Keratinocyte (primary cell): ENCODE measurements around the gene ABLIM2. TPM values are rescaled to one million over a fixed set of nuclear protein-coding genes. Genes with fewer than 3 reads are reported as not detected.

Experiments
- DNase-seq: peaks from one replicate; pipeline ENCODE4 v3.0.0-alpha.2; 2011; ENCODE audit warnings: low read depth, missing footprints, low spot score
- FAIRE-seq: peaks from 2 replicates; lab custom pipeline; 2011; peaks lifted over from hg19 to GRCh38; lab: Jason Lieb, UNC
- H2AFZ ChIP-seq: 2 replicates; pipeline ENCODE4 v1.6.0; 2012; ENCODE audit warnings: low read length, control low read depth, inconsistent platforms; ENCODE audit not compliant: control insufficient read depth
- H3K27ac ChIP-seq: 2 replicates; pipeline ENCODE4 v1.5.1; 2011; ENCODE audit warnings: low read length; ENCODE audit not compliant: control insufficient read depth, insufficient read depth
- H3K27me3 ChIP-seq: 3 replicates; pipeline ENCODE4 v1.6.0; 2011; ENCODE audit warnings: low read length; ENCODE audit not compliant: control insufficient read depth, insufficient read depth; ENCODE audit errors: extremely low read depth
- H3K36me3 ChIP-seq, 2 experiments: 2 replicates in 1 of 2; 3 replicates in 1 of 2; pipeline ENCODE4 v1.5.1; 2011; ENCODE audit warnings: low read length in 2 of 2, mild to moderate bottlenecking in 1 of 2; ENCODE audit not compliant: control insufficient read depth in 2 of 2, insufficient read depth in 2 of 2; ENCODE audit errors: extremely low read depth in 1 of 2
- H3K4me1 ChIP-seq: 3 replicates; pipeline ENCODE4 v1.5.1; 2011; ENCODE audit warnings: low read length; ENCODE audit not compliant: control insufficient read depth, insufficient read depth; ENCODE audit errors: extremely low read depth
- H3K4me2 ChIP-seq: 3 replicates; pipeline ENCODE4 v1.6.0; 2011; ENCODE audit warnings: low read depth, low read length; ENCODE audit not compliant: control insufficient read depth, insufficient read depth; ENCODE audit errors: extremely low read depth
- H3K4me3 ChIP-seq, 3 experiments: fragments of 200-600 bp in 1 of 3; sonication (generic) in 1 of 3; 2 replicates in 2 of 3; 3 replicates in 1 of 3; pipeline ENCODE4 v1.5.1; 2011 to 2016; ENCODE audit warnings: low read length in 3 of 3, mild to moderate bottlenecking in 3 of 3, control low read depth in 2 of 3, inconsistent platforms in 1 of 3, low read depth in 1 of 3, mixed read lengths in 1 of 3, mixed run types in 1 of 3, moderate library complexity in 1 of 3; ENCODE audit not compliant: control insufficient read depth in 2 of 3, insufficient read depth in 2 of 3; ENCODE audit errors: extremely low read depth in 1 of 3
- H3K79me2 ChIP-seq: 2 replicates; pipeline ENCODE4 v1.6.0; 2012; ENCODE audit warnings: low read length; ENCODE audit not compliant: control insufficient read depth, insufficient read depth
- H3K9ac ChIP-seq: 3 replicates; pipeline ENCODE4 v1.6.0; 2011; ENCODE audit warnings: low read length; ENCODE audit not compliant: control insufficient read depth, insufficient read depth; ENCODE audit errors: extremely low read depth
- H3K9me1 ChIP-seq: 3 replicates; pipeline ENCODE4 v1.6.0; 2011; ENCODE audit warnings: low read length; ENCODE audit not compliant: control insufficient read depth, insufficient read depth; ENCODE audit errors: extremely low read depth
- H3K9me3 ChIP-seq: 2 replicates; pipeline ENCODE4 v1.5.1; 2012; ENCODE audit warnings: low read depth, low read length; ENCODE audit not compliant: control insufficient read depth
- H4K20me1 ChIP-seq: 3 replicates; pipeline ENCODE4 v1.6.0; 2011; ENCODE audit warnings: low read length; ENCODE audit not compliant: control insufficient read depth, insufficient read depth; ENCODE audit errors: extremely low read depth
- EZH2 ChIP-seq: IDR thresholded peaks from one replicate; pipeline ENCODE4 v1.6.1; 2012; ENCODE audit warnings: inconsistent platforms, mild to moderate bottlenecking, low read length, moderate library complexity
- dilution Hi-C: fragments of 300-500 bp; cut with MboI; formaldehyde crosslinking; loops from one replicate; pipeline ENCODE4 v1.7.0; 2020; ENCODE audit warnings: low sequenced_read_pairs; ENCODE audit not compliant: extremely low pct_ligation_motif_present
- polyA plus RNA-seq, 5 experiments: library from polyadenylated mRNA; depleted of rRNA in 3 of 5; stranded (reverse) in 3 of 5; stranded (forward) in 1 of 5; unstranded in 1 of 5; fragments of >200 nt; gene quantifications; 1 replicate in 1 of 5; 2 replicates in 3 of 5; 3 replicates in 1 of 5; pipeline versions ENCODE4 v1.2.1 to v1.2.3, GENCODE V29; 2011 to 2012; ENCODE audit warnings: missing spikeins in 2 of 5, low read depth in 1 of 5, low replicate concordance in 1 of 5
- TF ChIP-seq, protein P1 (sequence below), 3 experiments: IDR thresholded peaks in 1 of 3; conservative IDR thresholded peaks in 1 of 3; optimal IDR thresholded peaks in 1 of 3; 2 replicates in 2 of 3; 3 replicates in 1 of 3; pipeline versions ENCODE3 to v1.5.1; 2011; ENCODE audit warnings: low read length in 3 of 3, mild to moderate bottlenecking in 3 of 3, moderate library complexity in 2 of 3, control low read depth in 1 of 3, inconsistent platforms in 1 of 3; ENCODE audit not compliant: insufficient read depth in 2 of 3; ENCODE audit errors: extremely low read depth in 1 of 3

Gene ABLIM2
- polyA plus RNA-seq, 1 donor (not counting 4 experiments of a cell fraction or from before 2014, with no cell fraction given), result 0.94 TPM

DNA sequence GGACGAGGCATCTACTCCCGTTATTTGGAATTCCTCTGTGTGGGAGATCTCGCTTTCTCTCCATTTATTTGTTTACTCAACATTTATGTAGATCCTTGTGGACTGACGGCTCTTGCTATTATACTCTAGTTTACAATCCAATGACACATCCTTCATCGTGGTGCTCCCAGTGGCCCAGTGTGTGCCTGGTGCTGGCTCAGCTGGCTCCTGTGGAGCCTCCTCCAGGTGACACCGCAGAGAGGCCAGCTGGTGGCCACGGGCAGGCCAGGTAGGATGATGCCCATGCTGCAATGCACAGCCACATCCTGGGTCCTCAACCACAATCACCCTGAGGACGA is 134.9 kb downstream of the ABLIM2 start:
- Histone ChIP-seq H3K4me3 (no peak overlapping the region), H3K79me2 (no peaks in the 10 kb centered on the region), H3K4me2 (no peak overlapping the region), H3K9me3 (no peaks in the 10 kb centered on the region), H3K9ac (no peak overlapping the region), H3K9me1 (no peaks in the 10 kb centered on the region), H2AFZ (no peak overlapping the region), H3K36me3 (no peaks in the 10 kb centered on the region), H3K27ac (no peak overlapping the region), H3K4me1 (peaks cover 10% of the 10 kb centered on the region), H3K27me3 (peaks cover 21% of the 10 kb centered on the region), H4K20me1 (no peaks in the 10 kb centered on the region)
- dilution Hi-C loops, result no loop called here
- TF ChIP-seq, protein P1, sequence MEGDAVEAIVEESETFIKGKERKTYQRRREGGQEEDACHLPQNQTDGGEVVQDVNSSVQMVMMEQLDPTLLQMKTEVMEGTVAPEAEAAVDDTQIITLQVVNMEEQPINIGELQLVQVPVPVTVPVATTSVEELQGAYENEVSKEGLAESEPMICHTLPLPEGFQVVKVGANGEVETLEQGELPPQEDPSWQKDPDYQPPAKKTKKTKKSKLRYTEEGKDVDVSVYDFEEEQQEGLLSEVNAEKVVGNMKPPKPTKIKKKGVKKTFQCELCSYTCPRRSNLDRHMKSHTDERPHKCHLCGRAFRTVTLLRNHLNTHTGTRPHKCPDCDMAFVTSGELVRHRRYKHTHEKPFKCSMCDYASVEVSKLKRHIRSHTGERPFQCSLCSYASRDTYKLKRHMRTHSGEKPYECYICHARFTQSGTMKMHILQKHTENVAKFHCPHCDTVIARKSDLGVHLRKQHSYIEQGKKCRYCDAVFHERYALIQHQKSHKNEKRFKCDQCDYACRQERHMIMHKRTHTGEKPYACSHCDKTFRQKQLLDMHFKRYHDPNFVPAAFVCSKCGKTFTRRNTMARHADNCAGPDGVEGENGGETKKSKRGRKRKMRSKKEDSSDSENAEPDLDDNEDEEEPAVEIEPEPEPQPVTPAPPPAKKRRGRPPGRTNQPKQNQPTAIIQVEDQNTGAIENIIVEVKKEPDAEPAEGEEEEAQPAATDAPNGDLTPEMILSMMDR (optimal IDR thresholded peaks at IDR 0.05 in 1 of 3, IDR thresholded peaks at IDR 0.05 in 1 of 3, conservative IDR thresholded peaks at IDR 0.05 in 1 of 3; ENCODE audit: extremely low read depth in 1 of 3, insufficient read depth in 2 of 3, low read length in 3 of 3), result no peak
- TF ChIP-seq EZH2, result no peak
- FAIRE-seq (no peak), DNase-seq (no peak)

DNA sequence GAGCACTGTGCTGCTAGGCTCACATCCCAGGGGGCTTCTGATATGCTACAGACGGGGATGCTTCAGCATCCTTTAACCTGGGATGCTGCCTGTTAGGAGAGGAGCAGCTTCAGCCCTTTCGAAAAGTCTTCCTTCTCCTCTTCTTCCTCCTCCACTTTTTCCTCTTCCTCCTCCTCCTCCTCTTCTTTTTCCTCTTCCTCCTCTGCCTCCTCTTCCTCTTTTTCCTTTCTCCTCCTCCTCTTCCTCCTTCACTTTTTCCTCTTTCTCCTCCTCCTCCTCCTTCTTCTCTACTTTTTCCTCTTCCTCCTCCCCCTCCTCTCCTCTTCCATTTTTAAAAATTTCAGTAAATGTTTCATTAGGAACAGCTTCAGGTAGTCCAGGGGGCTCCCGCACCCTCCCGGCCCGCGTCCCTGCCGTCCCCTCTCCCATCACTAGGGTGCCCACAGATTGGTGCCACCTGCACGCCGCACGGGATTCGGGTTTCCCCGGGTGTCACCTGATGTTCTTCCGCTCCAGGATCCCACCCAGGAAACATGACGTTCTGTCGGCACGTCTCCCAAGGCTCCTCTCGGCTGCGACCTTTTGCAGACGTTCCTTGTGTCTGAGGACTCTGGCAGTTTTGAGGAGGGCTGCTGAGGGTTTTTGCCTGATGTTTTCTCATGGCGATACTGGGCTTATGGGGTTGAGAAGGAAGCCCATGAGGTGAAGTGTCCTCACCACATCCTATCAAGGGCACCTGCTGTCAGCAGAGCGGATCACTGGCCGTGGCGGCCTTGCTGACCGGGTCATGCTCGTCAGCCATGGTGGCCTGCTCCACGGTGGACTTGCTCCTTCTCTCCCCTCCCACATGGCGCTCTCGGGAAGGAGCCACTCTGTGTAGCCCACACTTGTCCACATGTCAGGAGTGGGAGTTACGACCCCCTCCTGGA is 135.6 kb downstream of the ABLIM2 start:
- Histone ChIP-seq H3K79me2 (no peaks in the 10 kb centered on the region), H3K4me3 (no peak overlapping the region), H3K36me3 (no peaks in the 10 kb centered on the region), H3K27me3 (peaks cover 21% of the 10 kb centered on the region), H3K27ac (no peak overlapping the region), H3K9me3 (no peaks in the 10 kb centered on the region), H2AFZ (no peak overlapping the region), H3K9ac (no peak overlapping the region), H4K20me1 (no peaks in the 10 kb centered on the region), H3K9me1 (no peaks in the 10 kb centered on the region), H3K4me2 (no peak overlapping the region), H3K4me1 (peaks cover 10% of the 10 kb centered on the region)
- TF ChIP-seq EZH2, result no peak
- TF ChIP-seq, protein P1 (optimal IDR thresholded peaks at IDR 0.05 in 1 of 3, IDR thresholded peaks at IDR 0.05 in 1 of 3, conservative IDR thresholded peaks at IDR 0.05 in 1 of 3; ENCODE audit: extremely low read depth in 1 of 3, insufficient read depth in 2 of 3, low read length in 3 of 3), result no peak
- dilution Hi-C loops, result no loop called here
- DNase-seq (no peak), FAIRE-seq (no peak)
